ENCODE results near the gene LRRC8E. TPM values are rescaled to one million over a fixed set of nuclear protein-coding genes. Genes with fewer than 3 reads are reported as not detected.
"Not testable (repeated sequence)": the region's sequence is repeated elsewhere in the genome, so short reads cannot be mapped to it uniquely, and the experiment has no call there.

The LRRC8E gene
- total RNA-seq, 2 experiments from 2014 or later, result not detected

DNA sequence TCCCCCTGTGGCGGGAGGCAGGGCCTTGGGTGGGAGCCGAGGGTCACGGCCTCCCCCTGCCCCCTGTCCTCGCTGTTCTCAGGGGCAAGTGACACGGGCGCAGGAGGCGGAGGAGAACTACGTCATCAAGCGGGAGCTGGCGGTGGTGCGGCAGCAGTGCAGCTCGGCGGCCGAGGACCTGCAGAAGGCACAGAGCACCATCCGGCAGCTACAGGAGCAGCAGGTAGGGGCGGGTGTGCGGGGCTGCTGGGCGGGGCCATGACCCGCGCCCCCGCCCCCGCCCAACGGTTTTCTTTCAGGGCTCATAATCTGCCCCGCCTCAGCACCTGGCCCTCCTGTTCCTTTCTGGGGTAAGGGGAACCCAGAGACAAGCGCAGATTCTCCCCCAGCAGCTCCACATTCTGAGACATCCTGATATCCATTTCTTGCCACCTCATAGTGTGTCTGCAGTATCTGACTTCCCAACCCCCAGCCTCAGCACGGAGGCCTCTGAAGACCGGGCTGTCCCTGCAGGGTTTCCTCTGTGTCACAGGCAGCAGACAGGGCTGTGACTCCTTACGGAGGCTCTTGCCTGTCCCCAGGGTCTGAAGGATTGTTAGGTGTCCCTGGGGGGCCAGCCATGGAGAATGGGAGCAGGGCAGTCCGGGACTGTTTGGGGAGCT, 30.1 kb upstream of the LRRC8E start:
- H3K27me3 Mint-ChIP-seq, result peaks cover 6% of the 10 kb centered on the region
- DNase-seq, result no peak
- H3K27ac Mint-ChIP-seq, result no peak overlapping the region
- no peaks in the 10 kb centered on the region for H3K4me1 Mint-ChIP-seq
- no peaks in the 10 kb centered on the region for H3K9me3 Mint-ChIP-seq
- POLR2A ChIA-PET, result no interaction called here
- CTCF ChIA-PET, result interaction anchor here (0.5 to 4.9 kb wide), 5 partner anchors 11 to 269 kb away, joined by 3 to 28 read pairs (median 3); partner anchors contain the start of genes MAP2K7 and TIMM44
- no peaks in the 10 kb centered on the region for H3K36me3 Mint-ChIP-seq (ENCODE audit: low read depth)
- H3K4me3 Mint-ChIP-seq, result no peak overlapping the region

GRCh38 chr19:7859087-7859486, 29.2 kb upstream of the LRRC8E start:
- H3K9me3 Mint-ChIP-seq; H3K27ac Mint-ChIP-seq; POLR2A ChIA-PET; H3K36me3 Mint-ChIP-seq (ENCODE audit: low read depth); H3K4me3 Mint-ChIP-seq; DNase-seq; H3K4me1 Mint-ChIP-seq; H3K27me3 Mint-ChIP-seq: not testable (repeated sequence)
- CTCF ChIA-PET, result interaction anchor here (1.5 to 4.9 kb wide), 2 partner anchors 10 to 24 kb away, joined by 3 to 28 read pairs; no protein-coding TSS in a partner anchor

DNA sequence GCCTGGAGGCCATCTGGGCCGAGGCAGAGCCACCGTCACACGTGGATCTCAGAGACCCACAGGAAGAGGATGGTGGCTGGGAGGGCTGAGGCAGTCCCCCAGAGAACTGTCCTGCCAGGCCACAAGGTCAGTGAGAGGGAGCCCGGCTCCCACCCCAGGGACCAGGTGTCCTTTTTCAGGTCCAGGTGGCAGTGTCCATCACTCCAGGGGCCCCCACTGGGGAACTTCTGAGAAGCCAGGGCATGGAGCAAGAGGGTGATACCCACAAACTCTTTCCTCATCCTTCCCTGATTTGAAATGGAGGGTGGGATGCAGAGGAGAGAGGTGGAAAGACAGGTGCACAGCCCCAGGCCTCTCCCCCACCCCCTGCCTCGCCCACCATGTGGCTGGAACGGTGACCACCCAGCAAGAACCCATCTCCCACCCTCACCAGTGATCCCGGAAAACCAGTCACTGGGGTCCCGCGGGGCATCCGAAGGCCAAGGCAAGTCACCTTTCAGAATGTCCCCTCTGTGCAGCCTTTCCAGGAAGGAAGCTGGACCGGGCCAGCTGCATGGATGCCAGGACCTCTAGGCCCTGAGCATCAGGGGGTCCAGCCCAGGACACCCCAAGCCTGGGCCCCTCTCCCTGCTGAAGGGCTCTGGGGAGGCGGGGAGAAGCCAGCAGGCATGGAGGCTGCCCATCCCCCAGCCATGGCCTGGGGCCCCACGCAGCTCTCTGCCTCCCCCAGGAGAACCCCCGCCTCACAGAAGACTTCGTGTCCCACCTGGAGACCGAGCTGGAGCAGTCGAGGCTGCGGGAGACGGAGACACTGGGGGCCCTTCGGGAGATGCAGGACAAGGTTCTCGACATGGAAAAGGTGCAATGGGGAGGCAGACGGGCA, 28.2 kb upstream of the LRRC8E start:
- Mint-ChIP-seq H3K9me3 (no peaks in the 10 kb centered on the region), H3K27me3 (peaks cover 9% of the 10 kb centered on the region), H3K36me3 (ENCODE audit: low read depth) (no peaks in the 10 kb centered on the region), H3K27ac (no peak overlapping the region), H3K4me1 (peaks cover 5% of the 10 kb centered on the region), H3K4me3 (no peak overlapping the region)
- POLR2A ChIA-PET, result no interaction called here
- CTCF ChIA-PET, result interaction anchor here (4.9 kb wide), 1 partner anchor 9 kb away, joined by 28 read pairs; no protein-coding TSS in a partner anchor
- DNase-seq, result no peak

- DNase-seq, result no peak
- POLR2A ChIA-PET, result no interaction called here
- H3K9me3 Mint-ChIP-seq, result no peaks in the 10 kb centered on the region
- H3K36me3 Mint-ChIP-seq (ENCODE audit: low read depth), result no peaks in the 10 kb centered on the region
- peaks cover 13% of the 10 kb centered on the region for H3K27me3 Mint-ChIP-seq
- no peak overlapping the region for H3K27ac Mint-ChIP-seq
- H3K4me1 Mint-ChIP-seq, result peaks cover 11% of the 10 kb centered on the region
- no peak overlapping the region for H3K4me3 Mint-ChIP-seq
- CTCF ChIA-PET, result interaction anchor here (0.5 to 4.9 kb wide), 5 partner anchors 8 to 371 kb away, joined by 3 to 28 read pairs (median 4); partner anchors contain the start of gene MAP2K7
Measured at GRCh38 chr19:7860714-7861618, 27.3 kb upstream of the LRRC8E start.

DNA sequence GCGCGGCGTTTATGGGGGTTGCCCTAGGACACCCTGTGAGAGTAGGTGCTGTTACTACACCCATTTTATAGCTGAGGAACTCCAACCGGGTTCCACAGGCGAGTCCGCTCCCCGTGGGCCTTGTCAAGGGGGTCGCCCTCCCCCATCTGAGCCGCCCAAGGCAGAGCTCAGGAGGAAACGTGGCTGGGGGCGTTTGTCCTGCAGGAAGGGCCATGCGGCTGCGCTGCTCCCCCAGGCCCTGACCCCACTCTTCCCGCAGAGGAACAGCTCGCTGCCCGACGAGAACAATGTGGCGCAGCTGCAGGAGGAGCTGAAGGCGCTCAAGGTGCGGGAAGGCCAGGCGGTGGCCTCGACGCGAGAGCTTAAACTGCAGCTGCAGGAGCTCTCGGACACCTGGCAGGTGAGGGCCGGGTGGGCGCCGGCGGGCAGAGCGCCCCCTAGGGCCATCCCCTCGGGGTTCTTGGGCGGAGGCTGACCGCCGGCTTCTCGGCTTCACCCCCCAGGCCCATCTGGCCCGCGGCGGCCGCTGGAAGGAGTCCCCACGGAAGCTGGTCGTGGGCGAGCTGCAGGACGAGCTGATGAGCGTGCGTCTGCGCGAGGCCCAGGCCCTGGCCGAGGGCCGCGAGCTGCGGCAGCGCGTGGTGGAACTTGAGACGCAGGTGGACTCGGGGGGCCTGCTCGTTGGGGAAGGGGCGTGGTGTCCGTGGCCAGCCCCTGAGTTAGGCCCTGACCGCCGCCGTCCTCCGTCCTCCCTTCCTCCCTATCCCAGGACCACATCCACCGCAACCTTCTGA, 26.5 kb upstream of the LRRC8E start:
- DNase-seq, result no peak
- Mint-ChIP-seq H3K27ac (no peak overlapping the region), H3K36me3 (ENCODE audit: low read depth) (no peaks in the 10 kb centered on the region), H3K4me1 (peaks cover 11% of the 10 kb centered on the region), H3K27me3 (peaks cover 13% of the 10 kb centered on the region), H3K4me3 (no peak overlapping the region), H3K9me3 (no peaks in the 10 kb centered on the region)
- POLR2A ChIA-PET, result interaction anchor here (0.6 kb wide), 1 partner anchor 232 kb away, joined by 3 read pairs; the partner anchor contains the start of genes PET100 and XAB2
- CTCF ChIA-PET, result interaction anchor here (0.5 to 4.9 kb wide), 6 partner anchors 7 to 271 kb away, joined by 3 to 28 read pairs (median 4); partner anchors contain the start of gene MAP2K7

DNA sequence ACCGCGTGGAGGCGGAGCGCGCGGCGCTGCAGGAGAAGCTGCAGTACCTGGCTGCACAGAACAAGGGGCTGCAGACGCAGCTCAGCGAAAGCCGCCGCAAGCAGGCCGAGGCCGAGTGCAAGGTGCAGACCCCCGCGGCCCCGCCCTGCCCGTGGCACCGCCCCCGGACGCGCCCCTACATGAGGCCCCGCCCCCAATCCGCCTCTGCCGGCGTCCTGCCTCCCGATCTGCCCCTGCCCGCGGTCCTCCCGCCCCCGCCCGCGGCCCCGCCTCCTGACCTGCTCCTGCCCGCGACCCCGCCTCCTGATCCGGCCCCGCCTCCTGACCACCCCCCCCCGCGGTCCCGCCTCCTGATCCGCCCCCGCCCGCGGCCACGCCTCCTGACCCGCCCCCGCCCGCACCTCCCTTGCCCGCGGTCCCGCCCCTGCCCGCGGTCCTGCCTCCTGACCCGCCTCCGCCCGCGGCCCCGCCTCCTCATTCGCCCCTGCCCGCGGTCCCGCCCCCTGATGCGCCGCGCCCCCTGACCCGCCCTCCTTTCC, 25.8 kb upstream of the LRRC8E start:
- H3K4me3 Mint-ChIP-seq, result no peak overlapping the region

GRCh38 chr19:7863157-7863970, 24.9 kb upstream of the LRRC8E start:
- Mint-ChIP-seq H3K4me3 (no peak overlapping the region), H3K9me3 (no peaks in the 10 kb centered on the region), H3K27me3 (peaks cover 22% of the 10 kb centered on the region), H3K27ac (no peak overlapping the region), H3K4me1 (peaks cover 13% of the 10 kb centered on the region), H3K36me3 (ENCODE audit: low read depth) (no peaks in the 10 kb centered on the region)
- no peak for DNase-seq
- POLR2A ChIA-PET, result no interaction called here
- CTCF ChIA-PET, result interaction anchor here (0.5 to 2.0 kb wide), 4 partner anchors 10 to 295 kb away, joined by 3 to 6 read pairs (median 4); no protein-coding TSS in a partner anchor

More for the DNA sequence above, 25.8 kb upstream of the LRRC8E start:
- ChIA-PET CTCF (interaction anchor here (0.8 to 1.7 kb wide), 3 partner anchors 11 to 72 kb away, joined by 3 to 6 read pairs (median 4); partner anchors contain the start of gene MAP2K7), POLR2A (interaction anchor here (0.6 kb wide), 1 partner anchor 233 kb away, joined by 3 read pairs; the partner anchor contains the start of genes PET100 and XAB2)
- no peaks in the 10 kb centered on the region for H3K36me3 Mint-ChIP-seq (ENCODE audit: low read depth)
- H3K27ac Mint-ChIP-seq, result no peak overlapping the region
- H3K27me3 Mint-ChIP-seq, result peaks cover 18% of the 10 kb centered on the region
- H3K9me3 Mint-ChIP-seq, result no peaks in the 10 kb centered on the region
- H3K4me1 Mint-ChIP-seq, result peaks cover 11% of the 10 kb centered on the region
- peak; percentile 69 for DNase-seq

GRCh38 chr19:7863971-7864689, 24.2 kb upstream of the LRRC8E start:
- H3K27ac Mint-ChIP-seq, result no peak overlapping the region
- H3K9me3 Mint-ChIP-seq, result no peaks in the 10 kb centered on the region
- peaks cover 22% of the 10 kb centered on the region for H3K27me3 Mint-ChIP-seq
- POLR2A ChIA-PET, result no interaction called here
- DNase-seq, result no peak
- H3K4me3 Mint-ChIP-seq, result no peak overlapping the region
- CTCF ChIA-PET, result interaction anchor here (0.5 to 2.0 kb wide), 4 partner anchors 12 to 138 kb away, joined by 3 to 6 read pairs (median 3); partner anchors contain the start of gene MAP2K7
- peaks cover 19% of the 10 kb centered on the region for H3K4me1 Mint-ChIP-seq
- H3K36me3 Mint-ChIP-seq (ENCODE audit: low read depth), result no peaks in the 10 kb centered on the region

DNA sequence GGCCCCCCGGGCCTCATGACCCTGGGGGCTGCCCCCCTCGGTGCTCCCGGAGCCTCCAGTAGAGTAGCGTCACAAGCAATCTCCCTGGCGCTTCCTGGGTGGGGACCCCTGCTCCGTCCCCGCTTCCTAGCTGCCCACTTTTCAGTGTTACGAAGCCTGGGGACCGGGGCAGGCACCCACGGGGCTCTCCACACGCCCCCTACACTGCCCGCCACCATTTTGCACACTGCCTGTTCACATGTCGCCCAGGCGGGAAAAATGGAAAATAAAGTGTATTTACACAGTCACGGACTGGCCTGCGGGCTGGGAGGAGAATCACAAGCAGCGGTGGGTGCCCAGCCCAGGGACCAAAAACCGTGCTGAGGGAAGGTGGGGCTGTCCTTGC, 23.6 kb upstream of the LRRC8E start:
- Mint-ChIP-seq H3K27ac (no peak overlapping the region), H3K4me3 (no peak overlapping the region), H3K36me3 (ENCODE audit: low read depth) (no peaks in the 10 kb centered on the region), H3K9me3 (no peaks in the 10 kb centered on the region), H3K27me3 (peaks cover 22% of the 10 kb centered on the region), H3K4me1 (peaks cover 19% of the 10 kb centered on the region)
- DNase-seq, result no peak
- ChIA-PET CTCF (interaction anchor here (1.1 to 2.0 kb wide), 2 partner anchors 12 to 39 kb away, joined by 3 to 6 read pairs; partner anchors contain the start of gene MAP2K7), POLR2A (no interaction called here)

DNA sequence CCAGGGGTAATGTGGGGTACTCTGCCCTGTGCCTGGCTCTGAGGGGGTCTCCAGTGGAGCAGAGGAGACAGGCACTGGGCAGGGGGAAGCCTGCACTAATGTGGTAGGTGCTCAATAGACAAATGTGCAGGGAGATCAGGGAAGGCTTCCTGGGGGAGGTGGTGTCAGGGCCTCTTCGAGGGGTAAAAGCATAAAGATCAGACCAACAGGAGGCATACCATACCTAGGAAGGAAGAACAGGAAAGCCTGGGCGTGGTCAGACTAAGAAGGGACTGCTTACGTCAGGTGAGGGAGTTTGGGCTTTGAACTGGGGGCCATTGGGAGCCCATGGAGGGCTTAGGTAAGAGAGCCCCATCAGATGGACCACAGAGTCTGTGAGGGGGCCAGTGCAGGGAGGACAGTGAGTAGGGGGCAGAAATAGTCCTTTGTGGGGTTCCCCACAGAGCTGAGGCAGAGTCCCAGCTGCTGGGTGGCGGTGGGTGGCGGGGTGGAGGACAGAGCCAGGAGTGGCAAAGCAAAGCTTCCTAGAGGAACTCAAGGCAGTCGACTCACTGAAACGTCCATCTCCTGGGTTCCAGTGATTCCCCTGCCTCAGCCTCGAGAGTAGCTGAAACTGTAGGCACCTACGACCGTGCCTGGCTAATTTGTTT, 22.9 kb upstream of the LRRC8E start:
- H3K9me3 Mint-ChIP-seq, result no peaks in the 10 kb centered on the region
- no peak for DNase-seq
- CTCF ChIA-PET, result interaction anchor here (0.6 to 0.7 kb wide), 2 partner anchors 16 to 57 kb away, joined by 3 read pairs; no protein-coding TSS in a partner anchor
- H3K4me3 Mint-ChIP-seq, result no peak overlapping the region
- H3K4me1 Mint-ChIP-seq, result peaks cover 22% of the 10 kb centered on the region
- peaks cover 22% of the 10 kb centered on the region for H3K27me3 Mint-ChIP-seq
- no peaks in the 10 kb centered on the region for H3K36me3 Mint-ChIP-seq (ENCODE audit: low read depth)
- POLR2A ChIA-PET, result no interaction called here
- H3K27ac Mint-ChIP-seq, result peak overlapping the region; percentile 20

All from activated CD4-positive, alpha-beta T cell treated with anti-CD3 and anti-CD28 coated beads, Interleukin-2, amount 10 ng/mL, durations not matched to agents 7 days and 5 days (primary cell).